Neuron (in vitro differentiated cells): ENCODE results near the gene SLC30A9.

Experiments
- H2AFZ ChIP-seq: one replicate; pipeline ENCODE4 v1.6.1; 2013; ENCODE audit warnings: low read depth, mild to moderate bottlenecking, inconsistent platforms, low read length, moderate library complexity
- H3K27me3 ChIP-seq: one replicate; pipeline ENCODE4 v1.6.1; 2013; ENCODE audit warnings: low read length; ENCODE audit not compliant: insufficient read depth
- H3K36me3 ChIP-seq: one replicate; pipeline ENCODE4 v1.6.1; 2013; ENCODE audit warnings: low read length; ENCODE audit not compliant: insufficient read depth
- H3K4me1 ChIP-seq: one replicate; pipeline ENCODE4 v1.6.1; 2013; ENCODE audit warnings: low read length; ENCODE audit not compliant: insufficient read depth
- H3K4me3 ChIP-seq: 2 replicates; pipeline ENCODE4 v1.5.1; 2013; ENCODE audit warnings: mild to moderate bottlenecking, low read length, moderate library complexity
- H3K9me3 ChIP-seq: one replicate; pipeline ENCODE4 v1.6.1; 2013; ENCODE audit warnings: low read length

SLC30A9 gene

GRCh38 chr4:42048394-42048793, 58.1 kb downstream of the SLC30A9 start:
- H3K9me3 ChIP-seq = peaks cover 5% of the 10 kb centered on the region
- no peaks in the 10 kb centered on the region for H3K4me1 ChIP-seq
- peaks cover 31% of the 10 kb centered on the region for H3K36me3 ChIP-seq
- no peak overlapping the region for H3K4me3 ChIP-seq
- no peak overlapping the region for H2AFZ ChIP-seq
- H3K27me3 ChIP-seq = no peaks in the 10 kb centered on the region

- peaks cover 2% of the 10 kb centered on the region for H3K9me3 ChIP-seq
- H2AFZ ChIP-seq = no peak overlapping the region
- no peak overlapping the region for H3K4me3 ChIP-seq
- H3K27me3 ChIP-seq = no peaks in the 10 kb centered on the region
- no peaks in the 10 kb centered on the region for H3K4me1 ChIP-seq
- H3K36me3 ChIP-seq = peaks cover 28% of the 10 kb centered on the region
Measured at GRCh38 chr4:42050516-42051249, 60.4 kb downstream of the SLC30A9 start.

GRCh38 chr4:42066402-42066801, 76.1 kb downstream of the SLC30A9 start:
- no peaks in the 10 kb centered on the region for H3K27me3 ChIP-seq
- no peaks in the 10 kb centered on the region for H3K9me3 ChIP-seq
- no peak overlapping the region for H2AFZ ChIP-seq
- peaks cover 33% of the 10 kb centered on the region for H3K36me3 ChIP-seq
- no peaks in the 10 kb centered on the region for H3K4me1 ChIP-seq
- H3K4me3 ChIP-seq = no peak overlapping the region

- H3K9me3 ChIP-seq = no peaks in the 10 kb centered on the region
- no peak overlapping the region for H3K4me3 ChIP-seq
- H2AFZ ChIP-seq = no peak overlapping the region
- peaks cover 32% of the 10 kb centered on the region for H3K36me3 ChIP-seq
- H3K27me3 ChIP-seq = no peaks in the 10 kb centered on the region
- no peaks in the 10 kb centered on the region for H3K4me1 ChIP-seq
Measured at GRCh38 chr4:42067264-42067663, 76.9 kb downstream of the SLC30A9 start.

DNA sequence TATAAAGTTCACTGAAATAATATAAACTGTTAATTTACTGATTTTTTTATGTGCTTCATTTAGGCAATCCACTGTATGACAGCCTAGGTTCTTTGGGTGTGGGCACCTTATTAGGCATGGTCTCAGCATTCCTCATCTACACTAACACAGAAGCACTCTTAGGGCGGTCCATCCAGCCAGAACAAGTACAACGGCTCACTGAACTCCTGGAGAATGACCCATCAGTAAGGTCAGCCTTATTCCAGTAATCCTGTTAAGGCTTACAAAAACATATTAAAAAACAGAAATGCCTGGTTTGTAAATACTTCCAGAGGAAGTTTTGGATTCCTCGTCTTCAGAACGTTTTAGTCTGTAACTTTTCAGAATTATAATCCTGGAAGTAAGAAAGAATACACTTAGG, 80.1 kb downstream of the SLC30A9 start:
- H3K9me3 ChIP-seq = no peaks in the 10 kb centered on the region
- H3K4me1 ChIP-seq = no peaks in the 10 kb centered on the region
- H3K27me3 ChIP-seq = no peaks in the 10 kb centered on the region
- H2AFZ ChIP-seq = no peak overlapping the region
- H3K36me3 ChIP-seq = peaks cover 27% of the 10 kb centered on the region
- H3K4me3 ChIP-seq = no peak overlapping the region

GRCh38 chr4:42074294-42074693, 84.0 kb downstream of the SLC30A9 start:
- H3K4me3 ChIP-seq = no peak overlapping the region
- no peaks in the 10 kb centered on the region for H3K4me1 ChIP-seq
- H3K27me3 ChIP-seq = no peaks in the 10 kb centered on the region
- H3K9me3 ChIP-seq = no peaks in the 10 kb centered on the region
- no peak overlapping the region for H2AFZ ChIP-seq
- peaks cover 21% of the 10 kb centered on the region for H3K36me3 ChIP-seq

DNA sequence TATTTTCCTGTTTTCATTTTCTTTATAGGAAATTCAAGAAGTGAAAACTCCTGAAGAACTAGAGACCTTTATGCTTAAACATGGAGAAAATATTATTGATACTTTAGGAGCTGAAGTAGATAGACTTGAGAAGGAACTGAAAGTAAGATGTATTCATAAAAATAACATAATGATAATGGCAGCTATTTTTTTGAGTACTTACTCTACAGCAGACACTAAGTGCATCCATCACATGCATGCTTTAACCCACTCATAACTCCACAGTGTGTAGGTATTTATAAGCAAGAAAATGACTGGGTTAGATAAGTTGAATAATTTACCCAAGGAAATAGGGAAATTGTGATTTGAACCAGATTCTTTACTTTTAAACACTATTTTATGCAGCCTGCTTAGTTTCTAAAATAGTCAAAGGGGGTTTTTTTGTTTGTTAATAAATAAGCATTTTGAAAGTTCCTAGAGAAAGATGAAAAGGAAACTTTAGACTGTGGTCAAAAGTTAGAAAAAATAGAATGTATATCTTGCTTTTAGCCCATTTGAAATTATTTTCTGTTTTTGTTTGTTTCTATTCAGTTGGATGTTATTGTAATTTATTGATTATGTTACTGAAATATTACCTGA, 88.0 kb downstream of the SLC30A9 start:
- Histone ChIP-seq H3K36me3 (peaks cover 13% of the 10 kb centered on the region), H3K27me3 (no peaks in the 10 kb centered on the region), H3K4me1 (no peaks in the 10 kb centered on the region), H3K4me3 (no peak overlapping the region), H3K9me3 (no peaks in the 10 kb centered on the region), H2AFZ (no peak overlapping the region)

DNA sequence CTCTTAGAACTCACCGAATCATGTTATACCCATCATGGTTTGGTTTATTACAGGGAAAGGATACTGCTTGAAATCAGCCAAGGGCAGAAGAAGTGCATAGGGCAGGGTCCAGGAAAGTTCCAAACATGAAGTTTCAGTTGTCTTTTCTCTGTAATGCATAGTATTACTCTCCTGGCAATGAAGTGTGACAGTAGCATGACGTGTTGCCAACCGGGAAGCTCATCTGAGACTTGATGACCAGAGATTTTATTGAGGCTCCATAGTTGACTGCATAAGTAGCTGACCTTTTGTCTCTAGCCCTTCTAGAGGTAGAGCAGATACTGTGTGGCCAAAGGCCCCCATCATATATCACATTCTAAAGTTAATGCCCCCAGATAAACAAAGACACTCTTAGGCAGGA, 90.0 kb downstream of the SLC30A9 start:
- no peaks in the 10 kb centered on the region for H3K27me3 ChIP-seq
- H3K36me3 ChIP-seq = peaks cover 10% of the 10 kb centered on the region
- H3K4me1 ChIP-seq = no peaks in the 10 kb centered on the region
- H3K9me3 ChIP-seq = no peaks in the 10 kb centered on the region
- H2AFZ ChIP-seq = no peak overlapping the region
- H3K4me3 ChIP-seq = no peak overlapping the region

DNA sequence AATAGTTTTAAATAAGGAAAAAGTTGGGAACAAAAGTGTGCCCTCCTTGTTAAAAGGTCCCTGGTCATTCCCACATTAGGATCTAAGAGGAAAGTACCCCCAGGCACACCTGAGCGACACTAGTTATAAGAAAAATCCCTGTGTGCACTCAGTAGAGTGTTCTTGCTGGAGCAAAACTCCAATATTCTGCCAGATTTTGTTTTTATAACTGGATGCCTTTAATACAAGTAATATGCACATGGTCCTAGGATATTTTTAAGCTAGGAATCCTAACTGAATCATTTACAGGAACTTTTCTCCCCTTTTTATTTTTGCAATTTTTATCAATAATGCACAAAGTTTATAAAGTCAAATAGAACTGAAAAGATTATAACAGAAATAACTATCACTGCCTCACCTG, 93.5 kb downstream of the SLC30A9 start:
- no peaks in the 10 kb centered on the region for H3K9me3 ChIP-seq
- peaks cover 15% of the 10 kb centered on the region for H3K36me3 ChIP-seq
- H3K4me3 ChIP-seq = no peak overlapping the region
- no peak overlapping the region for H2AFZ ChIP-seq
- H3K4me1 ChIP-seq = no peaks in the 10 kb centered on the region
- H3K27me3 ChIP-seq = no peaks in the 10 kb centered on the region

DNA sequence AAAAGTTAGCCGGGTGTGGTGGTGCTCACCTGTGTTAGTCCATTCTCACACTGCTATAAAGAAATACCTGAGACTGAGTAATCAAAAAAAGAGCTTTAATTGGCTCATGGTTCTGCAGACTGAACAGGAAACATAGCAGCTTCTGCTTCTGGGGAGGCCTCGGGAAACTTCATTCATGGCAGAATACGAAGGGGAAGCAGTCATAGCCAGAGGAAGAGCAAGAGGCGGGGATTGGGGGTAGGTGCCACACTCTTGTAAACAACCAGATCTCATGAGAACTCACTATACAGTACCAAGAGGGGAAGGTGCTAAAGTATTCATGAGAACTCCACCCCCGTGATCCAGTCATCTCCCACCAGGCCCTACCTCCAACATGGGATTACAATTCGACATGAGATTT, 98.1 kb downstream of the SLC30A9 start:
- H3K9me3 ChIP-seq = no peaks in the 10 kb centered on the region
- H2AFZ ChIP-seq = no peak overlapping the region
- H3K4me1 ChIP-seq = no peaks in the 10 kb centered on the region
- H3K4me3 ChIP-seq = no peak overlapping the region
- no peaks in the 10 kb centered on the region for H3K27me3 ChIP-seq
- H3K36me3 ChIP-seq = peaks cover 10% of the 10 kb centered on the region

- Histone ChIP-seq H2AFZ (no peak overlapping the region), H3K27me3 (peaks cover 3% of the 10 kb centered on the region), H3K9me3 (no peaks in the 10 kb centered on the region), H3K4me3 (no peak overlapping the region), H3K4me1 (no peaks in the 10 kb centered on the region), H3K36me3 (no peaks in the 10 kb centered on the region)
Measured at GRCh38 chr4:42101446-42101975, 111.2 kb downstream of the SLC30A9 start.

DNA sequence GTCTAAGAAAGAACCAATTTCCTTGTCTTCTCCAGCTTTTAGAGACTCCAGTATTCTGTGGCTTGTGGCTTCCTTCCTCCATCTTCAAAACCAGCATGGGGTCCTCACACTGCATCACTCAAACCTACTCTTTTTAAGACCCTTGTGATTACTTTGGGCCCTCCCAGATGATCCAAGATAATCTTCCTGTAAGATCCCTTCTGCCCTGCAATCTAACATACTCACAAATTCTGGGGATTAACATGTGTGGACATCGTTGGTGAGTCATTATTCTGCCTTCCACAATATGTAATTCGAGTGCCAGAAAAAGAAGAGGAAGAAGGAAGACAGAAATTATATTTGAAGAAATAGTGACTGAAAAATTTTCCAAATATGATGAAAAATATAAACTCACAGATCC, 114.2 kb downstream of the SLC30A9 start:
- Histone ChIP-seq H3K4me3 (no peak overlapping the region), H2AFZ (no peak overlapping the region), H3K36me3 (no peaks in the 10 kb centered on the region), H3K9me3 (no peaks in the 10 kb centered on the region), H3K27me3 (peaks cover 3% of the 10 kb centered on the region), H3K4me1 (no peaks in the 10 kb centered on the region)

DNA sequence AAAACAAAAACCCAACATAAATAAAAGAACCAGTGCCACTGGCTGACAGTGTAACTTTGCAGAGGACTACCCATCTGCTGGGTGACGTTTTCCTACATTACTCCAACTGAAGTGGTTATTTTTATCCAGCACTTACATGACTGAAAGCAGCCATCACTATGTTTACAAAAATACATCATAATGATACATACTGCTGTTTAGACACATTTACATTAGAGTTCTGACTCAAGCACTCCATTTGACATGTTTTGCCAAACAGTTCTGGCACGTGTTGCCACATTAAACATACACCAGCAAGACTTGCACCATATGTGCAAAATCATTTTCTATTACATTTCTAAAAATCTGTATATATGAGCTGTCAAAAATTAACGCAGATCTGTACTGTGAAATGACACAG, 122.5 kb downstream of the SLC30A9 start:
- Histone ChIP-seq H3K4me3 (no peak overlapping the region), H2AFZ (no peak overlapping the region), H3K4me1 (no peaks in the 10 kb centered on the region), H3K36me3 (no peaks in the 10 kb centered on the region), H3K9me3 (no peaks in the 10 kb centered on the region), H3K27me3 (peaks cover 4% of the 10 kb centered on the region)
